KMS-11 (cell line): ENCODE measurements around the gene EVI5.

Experiments
- H2AFZ ChIP-seq: fragments of 200-600 bp; sonication (generic); 2 replicates; pipeline ENCODE4 v1.6.1; 2016; ENCODE audit warnings: antibody characterized with exemption, mixed run types, low read depth
- H3K27ac ChIP-seq: fragments of 200-600 bp; sonication (generic); 2 replicates; pipeline ENCODE4 v1.6.1; 2016; ENCODE audit warnings: mild to moderate bottlenecking, mixed run types
- H3K27me3 ChIP-seq: fragments of 200-600 bp; sonication (generic); 2 replicates; pipeline ENCODE4 v1.6.1; 2017; ENCODE audit warnings: mild to moderate bottlenecking, low read depth, mixed run types, moderate library complexity; ENCODE audit not compliant: insufficient read depth
- H3K36me3 ChIP-seq: fragments of 200-600 bp; sonication (generic); 2 replicates; pipeline ENCODE4 v1.6.1; 2017; ENCODE audit warnings: mild to moderate bottlenecking, mixed run types; ENCODE audit not compliant: insufficient read depth
- H3K4me1 ChIP-seq: fragments of 200-600 bp; sonication (generic); 2 replicates; pipeline ENCODE4 v1.6.1; 2016; ENCODE audit warnings: mild to moderate bottlenecking, low read depth, mixed run types; ENCODE audit not compliant: poor library complexity, severe bottlenecking
- H3K4me2 ChIP-seq: fragments of 200-600 bp; sonication (generic); 2 replicates; pipeline ENCODE4 v1.7.0; 2016; ENCODE audit warnings: mild to moderate bottlenecking, mixed run types
- H3K4me3 ChIP-seq: fragments of 200-600 bp; sonication (generic); IDR thresholded peaks from 2 replicates; pipeline ENCODE4 v1.6.1; 2017; ENCODE audit warnings: low read depth, low read length, mixed read lengths; ENCODE audit not compliant: insufficient read depth
- H3K79me2 ChIP-seq: fragments of 200-600 bp; sonication (generic); 2 replicates; pipeline ENCODE4 v1.6.1; 2016; ENCODE audit warnings: low read depth, mixed run types; ENCODE audit not compliant: insufficient read depth
- H3K9ac ChIP-seq: fragments of 200-600 bp; sonication (generic); 2 replicates; pipeline ENCODE4 v1.6.1; 2016; ENCODE audit warnings: mild to moderate bottlenecking, mixed run types
- H4K20me1 ChIP-seq: fragments of 200-600 bp; sonication (generic); 2 replicates; pipeline ENCODE4 v1.6.1; 2016; ENCODE audit warnings: mild to moderate bottlenecking, mixed run types; ENCODE audit not compliant: insufficient read depth
- TF ChIP-seq, protein P1 (sequence below): fragments of 200-600 bp; sonication (generic); conservative IDR thresholded peaks from 2 replicates; pipeline ENCODE4 v1.6.1; 2017; ENCODE audit warnings: low read depth, mild to moderate bottlenecking, antibody characterized with exemption, low read length, moderate library complexity, mixed read lengths

The EVI5 gene

DNA sequence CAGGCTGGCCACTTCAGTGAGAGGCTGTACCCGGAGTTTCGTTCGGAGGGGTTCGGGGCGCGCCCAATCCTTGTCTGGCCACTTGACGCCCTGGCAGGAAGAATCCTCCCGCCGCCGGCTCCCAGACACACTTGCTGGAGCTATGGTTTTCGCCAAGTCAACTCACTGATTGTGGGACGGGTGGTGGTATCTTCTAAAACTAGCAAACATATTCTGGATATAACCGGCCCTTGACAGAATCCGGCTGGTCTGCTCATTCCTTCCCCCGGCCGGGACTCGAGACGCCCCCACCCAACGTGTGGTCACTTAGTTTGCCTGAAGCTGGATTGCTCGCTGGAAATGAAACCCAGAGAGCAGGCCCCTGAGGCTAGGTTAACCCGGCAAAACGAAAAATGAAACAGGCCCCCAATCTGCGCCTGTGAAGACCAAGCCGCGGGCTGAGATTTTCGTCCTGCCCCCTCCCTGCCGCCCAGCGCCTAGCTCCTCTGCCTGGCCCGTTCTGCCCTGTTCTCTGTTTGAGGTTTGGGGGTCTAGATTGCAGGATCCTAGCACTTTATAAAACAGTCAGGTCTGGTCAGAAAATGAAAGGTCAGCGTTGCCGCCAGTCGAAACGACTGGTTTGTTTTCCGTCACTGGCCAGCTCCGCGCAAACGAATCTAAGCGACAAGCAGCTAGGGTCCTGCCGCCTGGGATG lies 302.8 kb downstream of the EVI5 start:
- H4K20me1 ChIP-seq: no peaks in the 10 kb centered on the region
- no peak overlapping the region for H3K4me3 ChIP-seq
- no peaks in the 10 kb centered on the region for H3K36me3 ChIP-seq
- H3K79me2 ChIP-seq: no peaks in the 10 kb centered on the region
- TF ChIP-seq, protein P1, sequence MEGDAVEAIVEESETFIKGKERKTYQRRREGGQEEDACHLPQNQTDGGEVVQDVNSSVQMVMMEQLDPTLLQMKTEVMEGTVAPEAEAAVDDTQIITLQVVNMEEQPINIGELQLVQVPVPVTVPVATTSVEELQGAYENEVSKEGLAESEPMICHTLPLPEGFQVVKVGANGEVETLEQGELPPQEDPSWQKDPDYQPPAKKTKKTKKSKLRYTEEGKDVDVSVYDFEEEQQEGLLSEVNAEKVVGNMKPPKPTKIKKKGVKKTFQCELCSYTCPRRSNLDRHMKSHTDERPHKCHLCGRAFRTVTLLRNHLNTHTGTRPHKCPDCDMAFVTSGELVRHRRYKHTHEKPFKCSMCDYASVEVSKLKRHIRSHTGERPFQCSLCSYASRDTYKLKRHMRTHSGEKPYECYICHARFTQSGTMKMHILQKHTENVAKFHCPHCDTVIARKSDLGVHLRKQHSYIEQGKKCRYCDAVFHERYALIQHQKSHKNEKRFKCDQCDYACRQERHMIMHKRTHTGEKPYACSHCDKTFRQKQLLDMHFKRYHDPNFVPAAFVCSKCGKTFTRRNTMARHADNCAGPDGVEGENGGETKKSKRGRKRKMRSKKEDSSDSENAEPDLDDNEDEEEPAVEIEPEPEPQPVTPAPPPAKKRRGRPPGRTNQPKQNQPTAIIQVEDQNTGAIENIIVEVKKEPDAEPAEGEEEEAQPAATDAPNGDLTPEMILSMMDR: no peak
- no peak overlapping the region for H3K4me2 ChIP-seq
- H3K27ac ChIP-seq: no peak overlapping the region
- H3K4me1 ChIP-seq: no peaks in the 10 kb centered on the region
- H2AFZ ChIP-seq: no peak overlapping the region
- peaks cover 3% of the 10 kb centered on the region; the same call in 1 of the 2 replicates for H3K27me3 ChIP-seq
- no peak overlapping the region for H3K9ac ChIP-seq

DNA sequence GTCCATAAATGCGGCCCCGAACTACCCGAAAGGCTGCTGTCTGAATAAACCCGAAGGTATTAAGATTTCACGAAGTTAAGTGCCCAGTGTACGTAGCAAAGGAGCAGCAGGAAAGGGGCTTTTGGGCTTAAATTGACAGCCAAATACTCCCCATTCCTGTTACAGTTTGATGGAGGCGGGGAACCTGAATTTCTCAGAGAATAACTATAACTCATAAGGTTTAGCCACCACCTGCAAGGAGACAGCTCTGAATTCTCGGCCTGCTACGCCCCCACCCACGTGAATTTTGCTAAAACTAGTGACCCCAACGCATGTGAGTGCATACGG lies 303.3 kb downstream of the EVI5 start:
- Histone ChIP-seq H3K4me1 (no peaks in the 10 kb centered on the region), H4K20me1 (no peaks in the 10 kb centered on the region), H3K27ac (no peak overlapping the region), H3K4me2 (no peak overlapping the region), H2AFZ (no peak overlapping the region), H3K79me2 (no peaks in the 10 kb centered on the region), H3K4me3 (no peak overlapping the region), H3K9ac (no peak overlapping the region), H3K27me3 (peaks cover 3% of the 10 kb centered on the region; the same call in 1 of the 2 replicates), H3K36me3 (no peaks in the 10 kb centered on the region)
- TF ChIP-seq, protein P1: no peak

DNA sequence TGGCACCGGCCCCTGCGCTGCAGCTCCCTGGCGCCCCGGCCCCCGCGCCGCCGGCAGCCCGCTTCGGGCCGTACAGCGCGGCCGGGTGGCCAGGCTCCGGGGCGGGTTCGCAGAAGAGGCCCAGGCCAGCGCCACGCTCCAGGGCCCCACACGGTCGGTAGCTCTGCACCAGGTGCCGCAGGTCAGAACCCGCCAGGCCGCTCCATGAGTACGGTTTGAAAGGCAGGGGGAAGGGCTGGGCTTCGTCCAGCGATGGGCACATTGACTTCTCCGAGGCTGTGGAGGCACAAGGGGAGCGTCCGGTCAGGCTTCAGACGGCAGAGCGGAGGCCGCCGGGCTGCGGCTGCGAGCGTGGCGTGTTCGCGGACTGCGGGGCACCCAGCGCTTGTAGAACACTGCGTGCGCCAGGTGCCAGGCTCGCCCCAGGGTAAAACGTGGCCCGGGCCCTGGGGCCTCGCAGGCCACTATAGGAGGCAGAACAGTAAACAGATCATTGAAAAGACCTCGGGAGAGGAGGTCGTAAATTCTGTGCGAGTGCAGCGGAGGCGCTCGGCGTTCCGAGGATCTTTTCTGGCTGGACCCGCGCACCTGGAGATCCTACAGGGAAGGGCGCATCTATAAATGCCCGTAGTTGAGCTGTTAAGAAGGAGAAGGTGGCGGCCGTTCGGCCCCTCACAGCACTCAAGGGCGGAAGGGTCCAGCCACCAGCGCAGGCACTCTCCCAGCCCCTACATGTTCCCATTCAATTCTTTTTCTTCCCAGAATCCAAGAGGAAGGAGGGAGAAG lies 303.9 kb downstream of the EVI5 start:
- Histone ChIP-seq H3K27ac (no peak overlapping the region), H3K4me3 (no peak overlapping the region), H3K27me3 (peaks cover 3% of the 10 kb centered on the region; the same call in 1 of the 2 replicates), H3K4me2 (no peak overlapping the region), H3K9ac (no peak overlapping the region), H3K79me2 (no peaks in the 10 kb centered on the region), H4K20me1 (no peaks in the 10 kb centered on the region), H2AFZ (no peak overlapping the region), H3K36me3 (no peaks in the 10 kb centered on the region), H3K4me1 (no peaks in the 10 kb centered on the region)
- TF ChIP-seq, protein P1: no peak

DNA sequence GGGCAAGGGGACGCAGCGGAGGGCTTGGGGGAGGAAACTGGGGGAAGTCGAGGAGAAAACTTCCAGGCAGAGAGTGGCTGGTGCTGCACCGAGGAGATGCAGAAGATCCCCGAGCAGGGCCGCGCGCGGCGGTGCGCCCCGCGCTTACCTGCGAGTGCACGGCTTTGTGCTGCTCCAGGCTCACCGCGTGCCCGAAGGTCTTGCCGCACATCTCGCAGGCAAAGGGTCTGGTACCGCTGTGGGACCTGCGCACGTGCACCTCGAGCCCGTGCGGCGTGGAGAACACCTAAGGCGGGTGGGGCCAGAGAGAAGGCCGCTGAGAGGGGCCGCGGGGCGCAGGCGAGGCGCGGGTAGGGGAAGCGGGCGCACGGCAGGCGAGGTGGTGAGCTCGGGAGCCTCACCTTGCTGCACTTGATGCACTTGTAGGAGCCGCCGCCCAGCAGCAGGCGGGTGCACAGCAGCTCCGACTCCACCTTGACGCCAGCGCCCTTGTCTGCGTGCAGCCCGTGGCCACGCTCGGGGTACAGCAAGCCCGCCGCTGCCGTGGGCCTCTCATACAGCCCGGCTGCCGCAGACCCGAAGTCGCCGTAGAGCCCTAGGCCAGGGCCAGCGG lies 304.6 kb downstream of the EVI5 start:
- no peaks in the 10 kb centered on the region for H3K36me3 ChIP-seq
- TF ChIP-seq, protein P1: no peak
- no peak overlapping the region for H3K4me2 ChIP-seq
- H2AFZ ChIP-seq: no peak overlapping the region
- no peak overlapping the region for H3K4me3 ChIP-seq
- H3K4me1 ChIP-seq: no peaks in the 10 kb centered on the region
- H3K27me3 ChIP-seq: peaks cover 3% of the 10 kb centered on the region; the same call in 1 of the 2 replicates
- no peaks in the 10 kb centered on the region for H3K79me2 ChIP-seq
- no peak overlapping the region for H3K9ac ChIP-seq
- no peaks in the 10 kb centered on the region for H4K20me1 ChIP-seq
- no peak overlapping the region for H3K27ac ChIP-seq
